Ishikawa (cell line): ENCODE results near the gene DHX8.

ENCODE experiments used
- CEBPB ChIP-seq: IDR thresholded peaks from 2 replicates; pipeline ENCODE4 v1.6.1; 2012
- CREB1 ChIP-seq: IDR thresholded peaks from 2 replicates; pipeline ENCODE4 v1.6.1; 2012; ENCODE audit warnings: low read depth
- EGR1 ChIP-seq: IDR thresholded peaks from 2 replicates; pipeline ENCODE4 v1.6.1; 2012
- EP300 ChIP-seq: IDR thresholded peaks from 2 replicates; pipeline ENCODE4 v1.6.1; 2012; ENCODE audit warnings: borderline replicate concordance
- FOXM1 ChIP-seq: IDR thresholded peaks from 2 replicates; pipeline ENCODE4 v1.6.1; 2012; ENCODE audit warnings: low read depth, borderline replicate concordance
- MAX ChIP-seq: IDR thresholded peaks from 2 replicates; pipeline ENCODE4 v1.6.1; 2012
- NFIC ChIP-seq: IDR thresholded peaks from 2 replicates; pipeline ENCODE4 v1.6.1; 2012
- RAD21 ChIP-seq: IDR thresholded peaks from 2 replicates; pipeline ENCODE4 v1.6.1; 2012; ENCODE audit warnings: low read depth
- REST ChIP-seq: IDR thresholded peaks from 2 replicates; pipeline ENCODE4 v1.6.1; 2012; ENCODE audit warnings: low read depth, mild to moderate bottlenecking
- TAF1 ChIP-seq: IDR thresholded peaks from 2 replicates; pipeline ENCODE4 v1.6.1; 2012; ENCODE audit warnings: low read depth, mild to moderate bottlenecking
- TCF12 ChIP-seq: IDR thresholded peaks from 2 replicates; pipeline ENCODE4 v1.6.1; 2012; ENCODE audit warnings: low read depth
- TEAD4 ChIP-seq: IDR thresholded peaks from 2 replicates; pipeline ENCODE4 v1.6.1; 2012
- USF1 ChIP-seq: IDR thresholded peaks from 2 replicates; pipeline ENCODE4 v1.6.1; 2012
- YY1 ChIP-seq: IDR thresholded peaks from 2 replicates; pipeline ENCODE4 v1.6.1; 2012; ENCODE audit warnings: low read depth
- ZBTB7A ChIP-seq: IDR thresholded peaks from 2 replicates; pipeline ENCODE4 v1.6.1; 2012; ENCODE audit warnings: low read depth

The DHX8 gene

GRCh38 chr17:43534909-43535308 is 51.1 kb downstream of the DHX8 start:
- TF ChIP-seq USF1, result no peak
- no peak for TF ChIP-seq REST
- TF ChIP-seq YY1, result no peak
- TF ChIP-seq CREB1, result no peak
- no peak for TF ChIP-seq TCF12
- TF ChIP-seq MAX, result no peak
- no peak for TF ChIP-seq EGR1
- TF ChIP-seq FOXM1, result no peak
- TF ChIP-seq NFIC, result no peak
- no peak for TF ChIP-seq RAD21
- no peak for TF ChIP-seq ZBTB7A
- no peak for TF ChIP-seq TAF1

- TF ChIP-seq TAF1 (no peak), FOXM1 (no peak), ZBTB7A (no peak), TCF12 (no peak), RAD21 (no peak), EP300 (no peak), USF1 (no peak), NFIC (no peak), TEAD4 (no peak), CREB1 (no peak), EGR1 (no peak), YY1 (no peak), MAX (no peak), REST (no peak), CEBPB (no peak)
Observed at GRCh38 chr17:43536236-43536992, 52.6 kb downstream of the DHX8 start.

- no peak for TF ChIP-seq USF1
- no peak for TF ChIP-seq FOXM1
- no peak for TF ChIP-seq ZBTB7A
- no peak for TF ChIP-seq MAX
- no peak for TF ChIP-seq TAF1
- no peak for TF ChIP-seq YY1
- TF ChIP-seq RAD21, result no peak
- TF ChIP-seq NFIC, result no peak
- no peak for TF ChIP-seq CREB1
- TF ChIP-seq EGR1, result no peak
- no peak for TF ChIP-seq REST
- TF ChIP-seq TEAD4, result no peak
Observed at GRCh38 chr17:43540821-43541674, 57.3 kb downstream of the DHX8 start.
